ENCODE results near the gene YPEL1.

The YPEL1 gene

GRCh38 chr22:21690401-21690801 is 45.2 kb downstream of the YPEL1 start:
- no peak for TF ChIP-seq CTCF (IDR thresholded peaks at IDR 0.05; ENCODE audit: insufficient read depth, low read length, poor library complexity, severe bottlenecking)
- H3K36me3 ChIP-seq (ENCODE audit: control insufficient read depth, insufficient read depth, low read length): peaks cover 35% of the 10 kb centered on the region
- H3K4me3 ChIP-seq (replicated peaks; ENCODE audit: low read depth, low read length): no peak overlapping the region
- DNase-seq (ENCODE audit: extremely low read depth, insufficient read length): no peak
- H3K27me3 ChIP-seq (replicated peaks; ENCODE audit: control insufficient read depth, insufficient read depth, low read length): no peaks in the 10 kb centered on the region

GRCh38 chr22:21688706-21689381 is 46.8 kb downstream of the YPEL1 start:
- TF ChIP-seq CTCF (IDR thresholded peaks at IDR 0.05; ENCODE audit: insufficient read depth, low read length, poor library complexity, severe bottlenecking): no peak
- peaks cover 34% of the 10 kb centered on the region for H3K36me3 ChIP-seq (ENCODE audit: control insufficient read depth, insufficient read depth, low read length)
- no peak for DNase-seq (ENCODE audit: extremely low read depth, insufficient read length)
- no peaks in the 10 kb centered on the region for H3K27me3 ChIP-seq (replicated peaks; ENCODE audit: control insufficient read depth, insufficient read depth, low read length)
- H3K4me3 ChIP-seq (replicated peaks; ENCODE audit: low read depth, low read length): no peak overlapping the region

- Histone ChIP-seq H3K4me3 (replicated peaks; ENCODE audit: low read depth, low read length) (no peak overlapping the region), H3K27me3 (replicated peaks; ENCODE audit: control insufficient read depth, insufficient read depth, low read length) (no peaks in the 10 kb centered on the region), H3K36me3 (ENCODE audit: control insufficient read depth, insufficient read depth, low read length) (peaks cover 30% of the 10 kb centered on the region)
- DNase-seq (ENCODE audit: extremely low read depth, insufficient read length): no peak
- no peak for TF ChIP-seq CTCF (IDR thresholded peaks at IDR 0.05; ENCODE audit: insufficient read depth, low read length, poor library complexity, severe bottlenecking)
These were observed 47.3 kb downstream of the YPEL1 start for GRCh38 chr22:21688341-21688705.

GRCh38 chr22:21687685-21688259 is 47.8 kb downstream of the YPEL1 start:
- no peak for DNase-seq (ENCODE audit: extremely low read depth, insufficient read length)
- no peak for TF ChIP-seq CTCF (IDR thresholded peaks at IDR 0.05; ENCODE audit: insufficient read depth, low read length, poor library complexity, severe bottlenecking)
- H3K27me3 ChIP-seq (replicated peaks; ENCODE audit: control insufficient read depth, insufficient read depth, low read length): no peaks in the 10 kb centered on the region
- H3K4me3 ChIP-seq (replicated peaks; ENCODE audit: low read depth, low read length): no peak overlapping the region
- H3K36me3 ChIP-seq (ENCODE audit: control insufficient read depth, insufficient read depth, low read length): peaks cover 31% of the 10 kb centered on the region

- TF ChIP-seq CTCF (IDR thresholded peaks at IDR 0.05; ENCODE audit: insufficient read depth, low read length, poor library complexity, severe bottlenecking): no peak
- peaks cover 39% of the 10 kb centered on the region for H3K36me3 ChIP-seq (ENCODE audit: control insufficient read depth, insufficient read depth, low read length)
- DNase-seq (ENCODE audit: extremely low read depth, insufficient read length): no peak
- no peak overlapping the region for H3K4me3 ChIP-seq (replicated peaks; ENCODE audit: low read depth, low read length)
- no peaks in the 10 kb centered on the region for H3K27me3 ChIP-seq (replicated peaks; ENCODE audit: control insufficient read depth, insufficient read depth, low read length)
These were observed 48.8 kb downstream of the YPEL1 start for GRCh38 chr22:21686634-21687393.
